ENCODE measurements around the gene TPTE. TPM values are rescaled to one million over a fixed set of nuclear protein-coding genes. Genes with fewer than 3 reads are reported as not detected.
A peak's percentile ranks its signal among the peaks of the same experiment; 100 is the strongest.
"Not testable (repeated sequence)": the region's sequence is repeated elsewhere in the genome, so short reads cannot be mapped to it uniquely, and the experiment has no call there.

Gene TPTE
- total RNA-seq (2014; rRNA removed; shearing (Covaris generic)): 5.9 and 7.3 TPM in 2 replicates

GRCh38 chr21:10521091-10521598 lies at the start of gene TPTE:
Gene TPTE, plus strand, starts transcription at chr21:10521583. Its CDS starts 17,141 bp downstream, at chr21:10538724.
- DNase-seq (ENCODE audit: low read depth): peak; percentile 43

- DNase-seq (ENCODE audit: low read depth): not testable (repeated sequence)
These were observed 49.4 kb upstream of the TPTE start for GRCh38 chr21:10471999-10472398.

DNA sequence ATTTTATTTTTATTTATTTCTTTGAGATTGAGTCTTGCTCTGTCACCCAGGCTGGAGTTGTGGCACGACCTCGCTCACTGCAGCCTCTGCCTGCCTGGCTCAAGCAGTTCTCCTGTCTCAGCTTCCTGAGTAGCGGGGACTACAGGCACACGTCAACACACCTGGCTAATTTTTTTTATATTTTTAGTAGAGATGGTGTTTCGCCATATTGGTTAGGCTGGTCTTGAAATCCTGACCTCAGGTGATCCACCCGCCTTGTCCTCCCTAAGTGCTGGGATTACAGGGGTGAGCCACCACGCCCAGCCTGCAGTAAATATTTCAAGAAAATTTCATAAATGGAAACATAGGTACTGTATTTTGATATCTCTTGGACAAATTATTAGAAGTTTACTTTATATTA lies 43.6 kb upstream of the TPTE start:
- not testable (repeated sequence) for DNase-seq (ENCODE audit: low read depth)

DNA sequence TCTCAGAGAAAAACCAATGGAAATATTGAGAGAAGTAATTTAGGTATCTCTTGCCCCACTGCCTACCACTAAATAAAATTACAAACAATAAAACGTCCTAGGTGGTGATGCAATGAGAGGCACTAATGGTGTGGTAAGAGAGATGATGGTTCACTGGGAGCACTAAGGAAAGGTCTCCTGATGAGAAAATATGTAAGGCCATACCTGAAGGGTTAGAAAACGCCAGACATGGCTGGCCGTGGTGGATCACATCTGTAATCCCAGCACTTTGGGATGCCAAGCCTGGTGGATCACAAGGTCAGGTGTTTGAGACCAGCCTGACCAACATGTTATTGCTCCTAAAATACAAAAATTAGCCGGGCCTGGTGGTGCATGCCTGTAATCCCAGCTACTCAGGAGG lies 41.5 kb upstream of the TPTE start:
- DNase-seq (ENCODE audit: low read depth): not testable (repeated sequence)

- DNase-seq (ENCODE audit: low read depth): not testable (repeated sequence)
These were observed 36.5 kb upstream of the TPTE start for GRCh38 chr21:10484864-10485263.

DNA sequence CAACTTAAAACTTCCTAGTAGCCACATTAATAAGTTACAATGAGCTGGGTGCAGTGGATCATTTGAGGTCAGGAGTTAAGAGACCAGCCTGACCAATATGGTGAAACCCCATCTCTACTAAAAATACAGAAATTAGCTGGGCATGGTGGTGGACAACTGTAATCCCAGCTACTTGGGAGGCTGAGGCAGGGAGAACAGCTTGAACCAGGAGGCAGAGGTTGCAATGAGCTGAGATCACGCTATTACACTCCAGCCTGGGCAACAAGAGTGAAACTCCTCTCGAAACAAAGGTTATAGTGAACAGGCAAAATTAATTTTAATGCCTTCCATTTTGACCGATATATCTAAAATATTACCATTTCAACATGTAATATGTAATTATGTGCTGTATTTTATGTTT lies 30.9 kb upstream of the TPTE start:
- not testable (repeated sequence) for DNase-seq (ENCODE audit: low read depth)

DNA sequence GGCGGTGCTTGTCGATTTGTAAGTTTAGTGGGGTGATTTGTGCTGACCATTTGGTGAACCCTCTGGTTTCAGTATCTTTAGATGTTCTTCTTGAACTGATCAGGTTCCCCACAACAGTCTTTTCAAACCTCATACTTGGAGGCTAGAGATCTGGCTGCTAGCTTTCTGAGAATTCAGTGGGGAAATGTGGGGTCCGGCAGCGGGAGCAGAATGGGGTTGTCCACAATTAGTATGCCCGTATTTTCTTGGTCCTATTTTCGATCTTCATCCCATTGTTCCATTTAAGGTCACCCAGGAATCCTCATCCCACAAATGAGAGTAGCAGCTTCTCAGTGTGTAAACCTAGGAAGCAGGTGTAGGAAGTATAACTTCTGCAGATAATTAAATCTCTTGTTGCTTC lies 10.3 kb upstream of the TPTE start:
- no peak for DNase-seq (ENCODE audit: low read depth)

DNA sequence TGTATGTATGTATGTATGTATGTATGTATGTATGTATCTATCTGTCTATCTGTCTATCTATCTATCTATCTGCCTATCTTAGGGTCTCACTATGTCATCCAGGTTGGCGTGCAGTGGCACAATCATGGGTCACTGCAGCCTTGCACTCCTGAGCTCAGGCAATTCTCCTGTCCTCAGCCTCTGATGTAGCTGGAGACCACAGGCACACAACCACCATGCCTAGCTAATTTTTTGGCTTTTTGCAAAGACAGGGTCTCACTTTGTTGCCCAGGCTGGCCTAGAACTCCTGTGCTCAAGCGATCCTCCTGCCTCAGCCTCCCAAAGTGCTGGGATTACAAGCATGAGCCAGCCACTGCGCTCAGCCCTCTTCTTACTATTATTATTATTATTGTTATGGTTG lies 4.5 kb upstream of the TPTE start:
- DNase-seq (ENCODE audit: low read depth): not testable (repeated sequence)

DNA sequence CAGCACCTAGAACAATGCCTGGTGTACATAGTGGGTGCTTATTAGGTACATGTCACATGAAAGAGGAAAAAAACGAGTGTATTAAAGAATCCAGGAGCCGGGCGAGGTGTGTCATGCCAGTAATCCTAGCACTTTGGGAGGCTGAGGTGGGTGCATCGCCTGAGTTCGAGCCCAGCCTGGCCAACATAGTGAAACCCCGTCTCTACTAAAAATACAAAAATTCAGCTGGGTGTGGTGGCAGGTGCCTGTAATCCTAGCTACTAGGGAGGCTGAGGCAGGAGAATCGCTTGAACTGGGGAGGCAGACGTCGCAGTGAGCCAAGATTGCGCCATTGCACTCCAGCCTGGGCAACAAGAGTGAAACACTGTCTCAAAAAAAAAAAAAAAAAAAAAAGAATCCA lies 3.5 kb upstream of the TPTE start:
- DNase-seq (ENCODE audit: low read depth): not testable (repeated sequence)

- DNase-seq (ENCODE audit: low read depth): peak; percentile 18
These were observed 585 bp downstream of the TPTE start for GRCh38 chr21:10521835-10522500.

DNA sequence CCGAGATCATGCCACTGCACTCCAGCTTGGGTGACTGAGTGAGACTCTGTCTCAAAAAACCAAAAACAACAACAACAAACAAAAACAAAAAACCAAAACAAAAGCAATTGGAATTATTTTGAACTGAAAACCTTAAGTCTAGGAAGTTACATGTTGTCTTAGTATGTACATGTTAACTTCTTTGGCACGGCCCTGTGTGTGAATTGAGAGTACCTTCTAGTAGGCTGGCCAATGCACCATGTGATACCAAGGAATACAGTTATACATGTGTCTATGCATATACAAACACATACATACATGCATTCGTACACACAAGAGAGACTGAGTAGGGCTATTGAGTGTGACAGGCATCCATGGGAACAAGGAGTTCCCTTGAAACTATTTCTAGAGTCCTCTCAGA lies 18.6 kb downstream of the TPTE start:
- no peak for DNase-seq (ENCODE audit: low read depth)

GRCh38 chr21:10544376-10544775 lies 23.0 kb downstream of the TPTE start:
- not testable (repeated sequence) for DNase-seq (ENCODE audit: low read depth)

DNA sequence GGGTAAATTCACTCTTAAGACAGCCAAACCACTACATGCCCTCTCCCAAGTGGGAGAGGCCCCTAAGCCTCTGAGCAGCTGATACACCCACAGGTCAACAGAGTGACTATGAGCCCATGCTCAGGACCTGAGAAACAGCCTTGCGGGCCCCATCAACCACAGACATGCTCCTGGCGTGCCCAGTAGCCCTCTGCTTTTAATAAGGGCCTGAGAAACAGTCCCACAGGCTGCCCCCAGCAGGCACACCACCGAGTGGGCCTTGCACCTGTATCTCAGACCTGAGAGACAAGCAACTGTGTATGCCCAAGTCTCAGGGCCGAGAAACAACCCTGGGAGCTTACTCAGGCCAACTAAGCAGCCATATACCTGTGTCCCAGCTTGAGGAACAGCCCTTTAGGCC lies 26.5 kb downstream of the TPTE start:
- not testable (repeated sequence) for DNase-seq (ENCODE audit: low read depth)

- DNase-seq (ENCODE audit: low read depth): not testable (repeated sequence)
These were observed 27.1 kb downstream of the TPTE start for GRCh38 chr21:10548331-10548954.

- not testable (repeated sequence) for DNase-seq (ENCODE audit: low read depth)
These were observed 49.4 kb downstream of the TPTE start for GRCh38 chr21:10570803-10571202.

DNA sequence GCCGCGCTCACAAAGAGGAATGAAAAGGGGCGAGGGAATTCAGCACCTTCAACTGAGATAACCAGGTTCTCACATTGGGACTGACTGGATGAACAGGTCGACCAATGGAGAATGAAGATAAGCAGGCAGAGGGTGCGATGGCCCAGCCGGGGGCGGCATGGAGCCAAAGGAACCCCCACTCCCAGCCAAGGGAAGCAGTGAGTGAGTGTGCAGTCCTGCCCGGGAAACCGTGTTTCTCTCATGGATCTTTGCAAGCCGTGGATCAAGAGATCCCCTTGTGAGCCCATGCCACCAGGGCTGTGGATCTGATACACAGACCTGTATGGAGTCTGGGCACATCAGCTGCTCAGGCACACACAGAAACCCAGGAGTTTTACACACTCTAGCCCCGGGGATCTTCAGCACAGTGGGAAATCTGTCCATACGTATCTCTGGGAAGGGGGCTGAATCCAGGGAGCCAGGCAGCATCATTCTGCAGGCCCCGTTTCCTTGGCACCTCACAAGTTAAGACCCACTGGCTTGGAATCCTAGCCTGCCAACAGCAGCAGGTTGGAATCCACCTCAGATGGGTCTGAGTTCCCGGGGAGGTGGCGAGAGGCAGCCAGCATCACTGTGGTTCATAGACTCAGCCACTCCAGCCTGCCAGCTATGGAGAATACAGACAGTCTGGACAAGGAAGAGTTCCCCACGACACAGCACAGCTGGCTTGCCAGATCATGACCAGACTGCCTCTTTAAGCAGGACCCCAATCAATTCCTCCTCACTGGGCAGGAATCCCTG lies 53.3 kb downstream of the TPTE start:
- DNase-seq (ENCODE audit: low read depth): not testable (repeated sequence)

GRCh38 chr21:10575311-10575667 lies 53.9 kb downstream of the TPTE start:
- DNase-seq (ENCODE audit: low read depth): no peak

DNA sequence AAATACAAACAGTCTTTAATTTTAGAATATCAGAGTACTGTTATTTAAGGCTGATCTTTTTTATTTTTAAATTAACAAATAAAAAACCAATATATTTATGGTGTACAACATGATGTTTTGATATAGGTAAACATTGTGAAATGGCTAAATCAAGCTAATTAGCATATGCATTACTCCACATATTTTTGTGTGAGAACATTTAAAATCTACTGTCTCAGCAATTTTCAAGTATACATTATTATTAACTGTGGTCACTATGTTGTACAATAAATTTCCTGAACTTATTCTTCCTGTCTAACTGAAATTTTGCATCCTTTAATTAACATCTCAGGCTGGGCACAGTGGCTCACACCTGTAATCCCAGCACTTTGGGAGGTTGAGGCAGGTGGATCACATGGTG lies 57.5 kb downstream of the TPTE start:
- not testable (repeated sequence) for DNase-seq (ENCODE audit: low read depth)

DNA sequence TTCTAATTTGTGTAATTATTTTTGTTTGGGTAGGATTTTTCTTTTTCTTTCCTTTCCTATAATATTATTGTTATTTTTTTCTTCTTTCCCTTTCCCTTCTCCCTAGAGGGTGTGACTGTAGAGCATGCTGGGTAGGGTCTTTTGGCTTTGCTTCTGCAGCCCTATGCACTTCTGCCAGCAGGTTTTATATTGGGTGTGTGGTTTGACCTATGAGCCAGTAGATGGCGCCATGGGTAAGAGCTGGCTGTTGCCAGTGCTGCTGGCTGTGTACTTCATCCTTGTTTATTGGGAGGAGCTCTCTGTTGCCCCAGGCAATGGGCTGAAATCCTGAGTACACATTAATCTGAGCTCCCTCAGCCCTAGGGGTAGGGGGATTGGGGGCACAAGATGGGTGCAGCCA lies 67.7 kb downstream of the TPTE start:
- DNase-seq (ENCODE audit: low read depth): not testable (repeated sequence)

GRCh38 chr21:10607074-10607473 lies 85.7 kb downstream of the TPTE start:
- not testable (repeated sequence) for DNase-seq (ENCODE audit: low read depth)

GRCh38 chr21:10614285-10614684 lies 92.9 kb downstream of the TPTE start:
- DNase-seq (ENCODE audit: low read depth): not testable (repeated sequence)

DNA sequence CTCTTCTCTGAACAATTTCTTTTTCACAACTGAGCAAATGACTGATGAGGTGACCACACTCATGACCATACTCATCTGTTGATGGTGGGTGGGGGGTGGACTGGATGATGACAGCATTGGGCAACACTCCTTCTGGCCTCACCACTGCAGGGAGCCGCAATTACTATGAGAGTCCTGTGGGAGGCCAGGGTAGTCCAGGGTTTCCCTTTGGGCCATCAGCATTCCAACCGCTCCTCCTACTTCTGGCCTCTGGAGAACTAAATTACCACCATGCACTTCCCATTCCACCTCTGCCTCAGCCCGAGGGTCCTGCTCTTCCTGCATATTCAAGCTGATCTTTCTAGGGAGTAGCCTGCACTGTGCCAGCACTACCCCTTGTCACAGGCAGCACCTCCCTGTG lies 94.7 kb downstream of the TPTE start:
- DNase-seq (ENCODE audit: low read depth): peak; percentile 46
